ENCODE measurements around the gene RNLS. TPM values are rescaled to one million over a fixed set of nuclear protein-coding genes. Genes with fewer than 3 reads are reported as not detected.
"Not testable (repeated sequence)": the region's sequence is repeated elsewhere in the genome, so short reads cannot be mapped to it uniquely, and the experiment has no call there.

The RNLS gene
- total and polyA plus RNA-seq, 2 of the 4 experiments (the other 2 are of a cell fraction): 4.5 to 7.0 TPM

DNA sequence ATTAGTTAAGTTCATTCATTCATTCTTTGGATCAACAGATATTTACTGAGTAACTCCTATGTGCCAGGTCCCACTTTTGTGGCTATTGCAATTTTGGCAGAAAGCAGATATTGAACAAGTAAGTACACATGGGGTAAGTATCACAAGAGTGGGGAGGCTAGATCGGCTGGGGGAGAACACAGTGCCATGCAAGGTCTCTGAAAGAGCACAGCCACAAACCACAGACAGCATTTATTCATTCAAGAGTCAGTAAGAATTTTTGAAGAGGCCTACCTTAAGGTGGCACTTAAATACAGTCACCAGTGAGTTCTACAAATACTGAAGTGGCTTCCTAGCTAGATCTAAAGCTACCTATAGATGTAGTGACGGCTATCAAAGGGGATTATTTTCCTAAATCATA lies 304.2 kb downstream of the RNLS start:
- no peak overlapping the region for H3K4me3 ChIP-seq (ENCODE audit: insufficient read depth, low read depth, low read length)
- no peak overlapping the region for H3K9ac ChIP-seq (ENCODE audit: low read depth, low read length)
- no peaks in the 10 kb centered on the region; a peak in 1 of 4 replicates for H3K79me1 ChIP-seq (ENCODE audit: low read depth in 1 of 2, low read length in 2 of 2)
- no peak overlapping the region for H3K23ac ChIP-seq (ENCODE audit: low read depth, low read length)
- no peak overlapping the region for H2BK5ac ChIP-seq (ENCODE audit: low read depth, low read length, poor library complexity, severe bottlenecking)
- no peak overlapping the region for H3K18ac ChIP-seq (ENCODE audit: low read depth, low read length)
- H3K14ac ChIP-seq (replicated peaks; ENCODE audit: low read depth, low read length): no peak overlapping the region
- no peak overlapping the region for H2BK120ac ChIP-seq (ENCODE audit: low read depth, low read length)
- H3K36me3 ChIP-seq (ENCODE audit: control insufficient read depth, insufficient read depth, low read length): no peaks in the 10 kb centered on the region
- DNase-seq: no peak
- H3K27me3 ChIP-seq (ENCODE audit: control insufficient read depth, insufficient read depth, low read length): no peaks in the 10 kb centered on the region
- TF ChIP-seq, protein P1, sequence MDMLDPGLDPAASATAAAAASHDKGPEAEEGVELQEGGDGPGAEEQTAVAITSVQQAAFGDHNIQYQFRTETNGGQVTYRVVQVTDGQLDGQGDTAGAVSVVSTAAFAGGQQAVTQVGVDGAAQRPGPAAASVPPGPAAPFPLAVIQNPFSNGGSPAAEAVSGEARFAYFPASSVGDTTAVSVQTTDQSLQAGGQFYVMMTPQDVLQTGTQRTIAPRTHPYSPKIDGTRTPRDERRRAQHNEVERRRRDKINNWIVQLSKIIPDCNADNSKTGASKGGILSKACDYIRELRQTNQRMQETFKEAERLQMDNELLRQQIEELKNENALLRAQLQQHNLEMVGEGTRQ (IDR thresholded peaks at IDR 0.05; ENCODE audit: low read depth, low read length): no peak
- TF ChIP-seq FOS (IDR thresholded peaks at IDR 0.05; ENCODE audit: low read depth, low read length): no peak
- TF ChIP-seq, protein P2, sequence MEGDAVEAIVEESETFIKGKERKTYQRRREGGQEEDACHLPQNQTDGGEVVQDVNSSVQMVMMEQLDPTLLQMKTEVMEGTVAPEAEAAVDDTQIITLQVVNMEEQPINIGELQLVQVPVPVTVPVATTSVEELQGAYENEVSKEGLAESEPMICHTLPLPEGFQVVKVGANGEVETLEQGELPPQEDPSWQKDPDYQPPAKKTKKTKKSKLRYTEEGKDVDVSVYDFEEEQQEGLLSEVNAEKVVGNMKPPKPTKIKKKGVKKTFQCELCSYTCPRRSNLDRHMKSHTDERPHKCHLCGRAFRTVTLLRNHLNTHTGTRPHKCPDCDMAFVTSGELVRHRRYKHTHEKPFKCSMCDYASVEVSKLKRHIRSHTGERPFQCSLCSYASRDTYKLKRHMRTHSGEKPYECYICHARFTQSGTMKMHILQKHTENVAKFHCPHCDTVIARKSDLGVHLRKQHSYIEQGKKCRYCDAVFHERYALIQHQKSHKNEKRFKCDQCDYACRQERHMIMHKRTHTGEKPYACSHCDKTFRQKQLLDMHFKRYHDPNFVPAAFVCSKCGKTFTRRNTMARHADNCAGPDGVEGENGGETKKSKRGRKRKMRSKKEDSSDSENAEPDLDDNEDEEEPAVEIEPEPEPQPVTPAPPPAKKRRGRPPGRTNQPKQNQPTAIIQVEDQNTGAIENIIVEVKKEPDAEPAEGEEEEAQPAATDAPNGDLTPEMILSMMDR (conservative IDR thresholded peaks at IDR 0.05; ENCODE audit: low read depth, low read length): no peak
- no peak for TF ChIP-seq RCOR1 (IDR thresholded peaks at IDR 0.05; ENCODE audit: insufficient replicate concordance, low read length)
- POLR2A ChIA-PET (ENCODE audit: unreplicated experiment): no interaction called here
- no peaks in the 10 kb centered on the region for H3K9me1 ChIP-seq (ENCODE audit: insufficient read depth, low read length)
- H3K27ac ChIP-seq (ENCODE audit: insufficient read depth, low read length): no peak overlapping the region
- no peak overlapping the region for H4K8ac ChIP-seq (ENCODE audit: low read depth in 2 of 2, low read length in 2 of 2)
- no peak overlapping the region for H2AK9ac ChIP-seq (replicated peaks; ENCODE audit: low read depth, low read length, poor library complexity)
- no TSS peak for BruUV-seq (replicated peaks)
- no peak overlapping the region for H3K4ac ChIP-seq (ENCODE audit: low read depth, low read length)
- peaks cover 11% of the 10 kb centered on the region for H3K4me1 ChIP-seq (ENCODE audit: control insufficient read depth, insufficient read depth, low read length)
- no CpG with 5 or more reads among the region's 2 CpGs for WGBS, 2 experiments (ENCODE audit: extremely low coverage in 2 of 2, insufficient read length in 1 of 2)
- H2BK15ac ChIP-seq (ENCODE audit: low read depth, low read length): no peak overlapping the region
- H4K20me1 ChIP-seq (ENCODE audit: insufficient read depth, low read length): no peaks in the 10 kb centered on the region
- no peak overlapping the region for H4K5ac ChIP-seq (ENCODE audit: low read depth, low read length)
- CTCF ChIA-PET: no interaction called here
- intact Hi-C loops (cut with micrococcal nuclease) (loop anchor here (10.0 kb wide), 1 partner anchor 414 kb away; the partner anchor contains the start of genes KLLN and PTEN), dilution Hi-C loops (cut with HindIII; ENCODE audit: low sequenced_read_pairs, unreplicated experiment) (no loop called here), in situ Hi-C loops (cut with MboI; ENCODE audit: low sequenced_read_pairs) (no loop called here)
- H2AK5ac ChIP-seq (ENCODE audit: low read depth, low read length): no peak overlapping the region
- no peak overlapping the region for H4K91ac ChIP-seq (ENCODE audit: insufficient read depth, low read depth, low read length)
- H2BK20ac ChIP-seq (ENCODE audit: low read depth, low read length): no peak overlapping the region
- no peaks in the 10 kb centered on the region for H3K9me3 ChIP-seq (ENCODE audit: control insufficient read depth, insufficient read depth, low read length)
- H3K4me2 ChIP-seq (ENCODE audit: low read depth, low read length): no peak overlapping the region
- no peak overlapping the region for H2AFZ ChIP-seq (replicated peaks; ENCODE audit: low read length, poor library complexity)
- no peak overlapping the region for H3K56ac ChIP-seq (ENCODE audit: extremely low read depth, insufficient read depth, low read length)
- ATAC-seq (ENCODE audit: low read depth): no peak

DNA sequence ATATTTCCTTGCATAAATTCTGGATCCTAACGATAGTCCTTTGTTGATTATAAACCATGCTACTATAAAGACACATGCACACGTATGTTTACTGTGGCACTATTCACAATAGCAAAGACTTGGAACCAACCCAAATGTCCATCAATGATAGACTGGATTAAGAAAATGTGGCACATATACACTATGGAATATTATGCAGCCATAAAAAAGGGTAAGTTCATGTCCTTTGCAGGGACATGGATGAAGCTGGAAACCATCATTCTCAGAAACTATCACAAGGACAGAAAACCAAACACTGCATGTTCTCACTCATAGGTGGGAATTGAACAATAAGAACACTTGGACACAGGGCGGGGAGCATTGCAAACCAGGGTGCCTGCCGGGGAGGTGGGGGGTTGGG lies 306.2 kb downstream of the RNLS start:
- CTCF ChIA-PET; DNase-seq; H3K4me1 ChIP-seq (ENCODE audit: control insufficient read depth, insufficient read depth, low read length); H3K9me1 ChIP-seq (ENCODE audit: insufficient read depth, low read length); H4K91ac ChIP-seq (ENCODE audit: insufficient read depth, low read depth, low read length); H2AK5ac ChIP-seq (ENCODE audit: low read depth, low read length); H2BK120ac ChIP-seq (ENCODE audit: low read depth, low read length); dilution Hi-C loops (cut with HindIII; ENCODE audit: low sequenced_read_pairs, unreplicated experiment); H3K9me3 ChIP-seq (ENCODE audit: control insufficient read depth, insufficient read depth, low read length); H2AFZ ChIP-seq (replicated peaks; ENCODE audit: low read length, poor library complexity); H3K79me1 ChIP-seq (ENCODE audit: low read depth in 1 of 2, low read length in 2 of 2); H3K4ac ChIP-seq (ENCODE audit: low read depth, low read length); H3K23ac ChIP-seq (ENCODE audit: low read depth, low read length); BruUV-seq (replicated peaks); H3K36me3 ChIP-seq (ENCODE audit: control insufficient read depth, insufficient read depth, low read length); H2AK9ac ChIP-seq (replicated peaks; ENCODE audit: low read depth, low read length, poor library complexity); H4K8ac ChIP-seq (ENCODE audit: low read depth in 2 of 2, low read length in 2 of 2); H3K4me2 ChIP-seq (ENCODE audit: low read depth, low read length); H3K9ac ChIP-seq (ENCODE audit: low read depth, low read length); in situ Hi-C loops (cut with MboI; ENCODE audit: low sequenced_read_pairs); H2BK5ac ChIP-seq (ENCODE audit: low read depth, low read length, poor library complexity, severe bottlenecking); H4K5ac ChIP-seq (ENCODE audit: low read depth, low read length); H2BK15ac ChIP-seq (ENCODE audit: low read depth, low read length); H3K4me3 ChIP-seq (ENCODE audit: insufficient read depth, low read depth, low read length); H3K27me3 ChIP-seq (ENCODE audit: control insufficient read depth, insufficient read depth, low read length); H4K20me1 ChIP-seq (ENCODE audit: insufficient read depth, low read length); H3K56ac ChIP-seq (ENCODE audit: extremely low read depth, insufficient read depth, low read length); H3K18ac ChIP-seq (ENCODE audit: low read depth, low read length); ATAC-seq (ENCODE audit: low read depth); H2BK20ac ChIP-seq (ENCODE audit: low read depth, low read length); H3K14ac ChIP-seq (replicated peaks; ENCODE audit: low read depth, low read length); POLR2A ChIA-PET (ENCODE audit: unreplicated experiment); H3K27ac ChIP-seq (ENCODE audit: insufficient read depth, low read length): not testable (repeated sequence)
- intact Hi-C loops (cut with micrococcal nuclease): loop anchor here (10.0 kb wide), 1 partner anchor 412 kb away; the partner anchor contains the start of genes KLLN and PTEN
- WGBS, 2 experiments (ENCODE audit: extremely low coverage in 2 of 2, insufficient read length in 1 of 2): no CpG with 5 or more reads among the region's 4 CpGs

Measured in IMR-90 (cell line).